ENCODE results near the gene ARAP2.

DNA sequence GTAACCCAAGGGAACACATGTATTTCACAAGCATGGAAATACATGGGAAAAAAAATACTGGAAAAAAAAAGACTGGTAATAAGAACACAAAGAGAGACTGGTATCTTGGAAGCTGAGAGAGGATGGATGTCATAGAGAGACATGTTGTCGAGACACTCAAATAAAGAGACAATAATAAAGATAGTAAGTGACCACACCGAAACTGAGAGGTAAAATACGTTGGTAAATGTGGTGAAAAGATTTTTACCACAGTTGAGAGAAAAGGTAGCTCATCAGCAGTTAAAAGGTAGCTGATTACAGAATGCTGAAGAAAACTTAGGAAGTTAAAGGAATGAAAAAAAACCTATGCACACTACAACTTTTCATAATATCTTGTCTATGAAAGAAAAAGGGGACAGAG lies 81.1 kb downstream of the ARAP2 start:
- no peak for TF ChIP-seq CTCF (IDR thresholded peaks at IDR 0.05; ENCODE audit: low read depth, low read length, poor library complexity, severe bottlenecking)
- no peak for TF ChIP-seq EZH2phosphoT487 (IDR thresholded peaks at IDR 0.05; ENCODE audit: borderline replicate concordance, low read length)
